Activated CD4-positive, CD25-positive, alpha-beta regulatory T cell treated with anti-CD3 and anti-CD28 coated beads, Interleukin-2, amount 50 U/mL, for 16 hours (primary cell): Measurements from ENCODE around the gene ITPA.

Source experiments
- DNase-seq: peaks from one replicate; pipeline ENCODE4 v3.0.0-alpha.2; 2020; ENCODE audit warnings: low read depth, low spot score

The ITPA gene

DNA sequence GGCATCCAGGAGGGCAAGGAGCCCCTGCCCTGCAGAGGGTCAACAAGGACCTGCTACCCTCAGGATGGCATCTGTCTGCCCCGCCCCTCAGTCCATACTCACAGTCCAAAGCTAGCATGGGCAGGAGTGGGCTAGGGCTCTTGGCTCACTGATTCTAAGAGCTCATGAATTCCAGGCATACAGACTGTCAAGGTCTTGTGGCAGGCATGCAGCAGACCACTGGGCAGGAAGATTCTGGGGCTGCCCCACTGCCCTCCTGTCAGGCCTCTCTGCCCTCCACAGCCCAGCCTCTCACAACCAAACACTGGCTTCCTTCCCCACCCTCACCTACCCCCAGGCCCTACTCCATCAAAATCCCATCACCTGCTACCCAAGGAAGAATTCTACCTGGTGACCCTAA is 35.3 kb downstream of the ITPA start:
- no peak for DNase-seq

DNA sequence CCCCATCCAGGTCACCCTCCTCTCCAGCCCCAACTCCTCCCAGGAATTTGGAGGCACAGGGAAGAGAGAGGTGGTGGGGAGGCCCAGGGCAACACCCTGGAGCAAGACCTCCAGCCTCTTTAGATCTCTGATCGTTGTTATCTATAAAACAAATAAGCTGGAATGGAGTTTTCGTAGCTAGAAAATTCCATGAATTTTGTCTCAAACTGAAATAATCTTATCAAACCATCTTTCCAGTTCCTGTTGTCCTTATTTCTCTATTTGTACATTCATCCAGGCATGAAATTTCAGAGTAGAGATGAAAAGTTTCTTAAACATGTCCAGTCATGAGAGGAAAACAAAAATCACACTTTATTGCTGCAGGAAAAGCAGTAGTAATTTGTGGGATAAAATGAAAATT is 35.9 kb downstream of the ITPA start:
- no peak for DNase-seq

DNA sequence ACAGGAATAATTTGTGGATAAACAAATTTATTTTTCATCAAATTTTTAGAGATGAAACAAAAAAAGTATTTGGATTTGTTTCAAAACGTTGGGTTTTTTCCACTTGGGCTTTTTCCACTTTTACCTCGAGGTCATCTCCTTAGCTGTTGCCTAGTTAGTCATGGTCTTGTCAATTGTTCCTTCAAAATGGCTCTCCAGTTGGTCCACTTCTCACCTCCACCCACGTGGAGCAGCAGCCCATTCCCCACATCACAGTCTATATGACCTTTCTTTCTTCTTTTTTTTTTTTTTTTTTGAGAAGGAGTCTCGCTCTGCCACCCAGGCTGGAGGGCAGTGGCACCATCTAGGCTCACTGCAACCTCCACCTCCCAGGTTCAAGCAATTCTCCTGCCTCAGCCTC is 36.4 kb downstream of the ITPA start:
- no peak for DNase-seq

DNA sequence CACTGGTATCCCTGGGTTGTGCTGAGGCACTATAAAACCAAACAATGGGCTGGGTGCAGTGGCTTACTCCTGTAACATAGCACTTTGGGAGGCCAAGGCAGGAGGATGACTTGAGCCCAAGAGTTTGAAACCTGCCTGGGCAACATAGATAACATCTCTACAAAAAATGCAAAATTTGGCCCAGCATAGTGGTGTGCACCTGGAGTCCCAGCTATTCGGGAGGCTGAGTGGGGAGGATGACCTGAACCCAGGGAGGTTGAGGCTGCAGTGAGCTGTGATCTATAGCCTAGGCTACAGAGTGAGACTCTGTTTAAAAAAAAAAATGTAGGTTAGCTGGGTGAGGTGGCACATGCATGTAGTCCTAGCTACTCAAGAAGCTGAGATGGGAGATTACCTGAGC is 37.4 kb downstream of the ITPA start:
- no peak for DNase-seq

DNA sequence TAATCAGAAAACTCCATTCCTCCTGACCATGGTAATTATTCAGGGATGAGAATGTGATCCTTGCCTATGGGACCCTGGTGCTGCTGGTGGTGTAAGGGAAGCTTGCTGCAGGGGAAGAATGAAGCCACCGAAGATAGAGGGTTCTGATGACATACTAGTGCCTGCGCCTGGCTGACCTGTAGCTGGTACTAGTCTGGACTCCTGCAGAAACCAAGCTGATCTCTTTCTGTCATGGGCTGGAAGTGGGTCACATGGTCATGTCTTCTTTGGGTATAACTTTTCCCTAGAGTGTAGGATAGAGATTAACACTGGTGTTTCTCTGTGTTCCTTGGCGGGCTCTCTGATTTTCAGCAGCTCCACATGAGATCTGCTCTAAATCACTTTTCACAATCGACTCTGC is 38.3 kb downstream of the ITPA start:
- no peak for DNase-seq

DNA sequence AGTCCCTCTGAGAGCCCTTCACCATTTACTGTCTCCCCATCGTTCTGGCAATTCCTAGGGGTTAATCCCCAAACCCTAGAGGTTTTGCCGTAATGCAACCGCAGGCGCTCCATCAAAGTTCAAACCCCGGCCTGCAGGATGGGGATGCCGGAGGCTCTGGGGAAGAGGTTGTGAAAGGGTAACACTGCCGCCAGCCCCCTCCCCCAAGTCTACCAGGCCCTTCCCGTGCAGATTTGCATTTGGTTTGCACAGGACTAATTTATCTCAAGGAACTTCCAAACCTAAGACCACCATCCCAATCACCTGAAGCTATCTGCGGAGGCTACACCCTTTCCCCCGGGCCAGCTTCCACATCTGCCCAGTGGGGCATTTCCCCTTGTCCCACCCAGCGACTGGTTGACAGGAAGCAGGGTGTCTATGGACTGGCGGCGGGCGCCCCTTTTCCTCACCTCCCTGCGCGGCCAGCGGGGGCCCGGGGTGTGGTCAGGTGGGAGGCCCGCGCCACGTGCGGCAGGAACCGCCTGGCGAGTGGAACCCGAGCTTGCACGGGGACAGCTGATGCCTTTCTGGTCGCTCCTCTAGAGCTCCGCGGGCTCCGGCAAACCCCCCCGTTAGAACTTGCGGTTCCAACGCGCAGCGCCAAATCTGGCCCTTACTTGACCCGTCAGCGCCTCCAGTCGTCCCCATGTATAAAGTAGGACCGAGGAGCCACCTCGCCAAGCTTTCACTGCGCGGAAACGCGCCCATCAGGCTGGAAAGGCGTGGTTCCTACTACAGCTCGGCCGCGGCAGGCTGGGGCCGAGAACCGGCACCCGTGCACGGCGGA is 39.1 kb downstream of the ITPA start:
- DNase-seq = no peak

DNA sequence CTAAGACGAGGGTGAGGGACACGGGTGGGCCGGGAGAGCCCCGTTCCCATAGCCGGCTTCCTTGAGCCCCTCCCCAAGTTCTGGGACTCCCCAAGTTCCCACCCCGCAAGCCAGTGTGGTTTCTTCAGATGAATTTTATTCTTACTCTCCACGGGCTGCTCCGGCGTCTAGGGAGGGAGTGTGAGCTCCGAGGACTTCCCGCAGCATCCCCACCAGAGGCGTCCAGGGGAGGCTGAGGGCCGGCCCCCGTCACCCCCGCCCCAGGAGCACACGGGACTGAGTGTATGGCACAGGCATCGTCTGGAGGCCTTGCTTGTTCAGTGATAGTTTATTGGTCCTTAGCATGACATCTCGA is 39.7 kb downstream of the ITPA start:
- DNase-seq = no peak

DNA sequence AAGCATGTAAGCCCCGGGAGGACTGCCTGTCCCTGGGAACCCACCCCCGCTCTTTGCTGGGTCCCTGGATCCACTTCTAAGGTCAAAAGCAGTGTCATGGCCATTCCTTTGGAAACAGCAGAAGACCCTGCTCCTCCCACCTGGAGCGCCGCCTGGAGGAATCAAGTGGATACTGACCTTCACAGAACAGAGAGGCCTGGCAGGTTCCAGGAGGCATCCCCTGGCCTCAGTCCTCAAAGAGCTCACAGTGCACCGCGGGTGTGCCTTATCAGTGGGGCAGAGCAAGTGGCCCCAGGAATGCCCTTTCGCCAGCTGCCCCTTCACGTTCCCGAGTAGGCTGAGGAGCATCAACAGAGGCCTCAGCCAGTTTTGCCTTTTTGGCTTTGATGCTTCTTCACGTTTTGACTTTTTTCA is 40.8 kb downstream of the ITPA start:
- DNase-seq = no peak

DNA sequence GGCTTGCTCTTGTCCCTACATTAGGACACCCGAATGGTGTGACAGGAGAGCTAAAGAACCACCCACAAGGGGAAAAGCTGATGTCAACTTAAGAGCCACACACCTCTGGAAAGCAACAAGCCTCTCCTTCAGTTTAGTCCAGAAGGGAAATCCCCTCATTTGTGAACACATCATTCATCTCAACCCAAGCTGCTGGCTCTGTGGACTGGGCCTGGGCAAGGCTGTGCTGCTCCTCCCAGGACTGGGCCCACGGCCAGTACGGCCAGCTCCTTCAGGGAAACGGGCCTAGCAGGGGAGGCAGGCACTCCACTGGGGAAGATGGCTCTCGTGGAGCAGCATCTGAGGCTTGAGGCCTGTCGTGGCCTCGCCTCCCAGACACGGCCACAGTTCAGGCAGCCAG is 42.5 kb downstream of the ITPA start:
- DNase-seq = no peak

DNA sequence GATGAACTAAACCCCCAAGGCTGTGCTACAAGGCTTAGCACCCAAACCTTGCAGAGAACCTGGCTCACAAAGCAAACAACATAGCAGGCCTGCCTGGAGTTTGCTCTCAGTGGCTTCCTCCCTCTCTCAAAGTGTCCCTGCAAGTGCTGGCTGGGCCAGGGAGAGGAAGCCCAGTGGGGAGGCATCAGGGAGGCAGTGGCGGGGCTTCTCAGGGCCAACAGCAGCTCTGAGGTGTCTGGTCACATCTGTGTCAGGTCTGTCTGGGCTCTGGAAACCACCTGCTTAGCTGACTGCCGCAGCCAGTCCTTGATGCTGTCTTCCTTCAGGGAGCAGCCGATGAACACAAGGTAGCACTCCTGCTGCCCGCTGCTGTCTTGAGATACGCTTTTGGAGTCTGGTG is 46.4 kb downstream of the ITPA start:
- DNase-seq = no peak

DNA sequence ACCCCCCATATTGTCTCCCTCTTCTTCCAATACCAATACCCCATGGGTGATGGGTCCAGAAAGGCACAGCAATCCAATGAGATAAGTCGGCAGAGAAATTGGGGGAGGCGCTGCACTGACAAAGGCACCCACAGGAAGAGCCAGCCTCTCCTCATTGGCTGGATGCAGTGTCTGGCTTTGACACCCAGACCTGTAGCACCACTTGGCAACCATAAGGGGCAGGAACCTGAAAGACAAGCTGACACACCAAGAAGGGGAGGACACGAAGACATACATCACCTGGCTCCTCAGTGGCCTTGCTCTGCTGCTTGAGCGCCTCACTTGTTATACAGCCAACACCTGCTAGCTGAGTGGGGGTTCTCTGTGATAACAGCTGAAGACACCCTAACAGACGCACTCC is 49.1 kb downstream of the ITPA start:
- no peak for DNase-seq

DNA sequence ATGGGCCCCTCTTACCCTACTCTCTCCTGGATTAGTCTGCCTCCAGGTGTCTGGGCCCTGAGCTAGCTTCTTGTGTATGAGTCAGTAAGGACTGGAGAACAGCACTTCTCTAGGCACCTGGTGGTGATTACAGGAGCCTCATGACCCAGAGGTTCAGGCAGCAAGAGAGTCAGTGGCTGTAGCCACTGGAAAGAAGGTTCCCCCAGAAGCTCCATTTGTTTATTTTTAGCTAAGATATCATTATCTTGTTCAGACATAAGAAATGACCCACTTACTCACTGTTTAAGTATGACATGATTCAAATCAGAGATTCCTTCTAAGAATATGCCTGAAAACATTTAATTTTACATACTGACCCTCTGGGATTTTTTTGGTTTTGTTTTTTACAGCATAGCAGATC is 53.3 kb downstream of the ITPA start:
- no peak for DNase-seq

DNA sequence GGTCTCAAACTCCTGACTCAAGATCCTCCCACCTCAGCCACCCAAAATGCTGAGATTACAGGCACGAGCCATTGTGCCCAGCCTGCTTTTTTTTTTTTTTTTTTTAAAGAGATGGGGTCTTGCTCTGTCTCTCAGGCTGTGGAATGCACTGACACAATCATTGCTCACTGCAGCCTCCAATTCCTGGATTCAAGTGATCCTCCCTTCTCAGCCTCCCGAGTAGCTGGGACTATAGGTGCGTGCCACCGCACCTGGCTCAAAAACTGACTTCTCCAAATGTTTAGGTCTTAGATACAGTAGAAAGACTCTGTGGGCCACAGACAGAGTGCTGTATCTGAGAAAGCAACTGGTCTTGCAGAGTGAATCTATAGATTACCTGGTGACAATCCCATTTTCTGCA is 60.8 kb downstream of the ITPA start:
- no peak for DNase-seq

DNA sequence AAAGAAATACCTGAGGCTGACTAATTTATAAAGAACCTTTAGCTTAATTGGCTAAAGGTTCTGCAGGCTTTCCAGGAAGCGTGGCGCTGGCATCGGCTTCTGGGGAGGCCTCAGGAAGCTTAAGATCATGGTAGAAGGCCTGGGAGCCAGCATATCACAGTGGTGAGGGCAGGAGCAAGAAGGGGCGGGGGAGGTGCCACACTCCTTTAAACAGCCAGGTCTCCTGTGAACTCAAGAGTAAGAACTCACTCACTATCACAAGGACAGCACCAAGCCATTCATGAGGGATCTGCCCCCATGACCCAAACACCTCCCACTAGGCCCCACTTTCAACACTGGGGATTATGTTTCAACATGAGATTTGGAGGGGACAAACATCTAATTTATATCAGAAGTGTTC is 64.1 kb downstream of the ITPA start:
- DNase-seq = no peak
